Panc1 (cell line): ENCODE data around the gene GRM7. TPM values are rescaled to one million over a fixed set of nuclear protein-coding genes. Genes with fewer than 3 reads are reported as not detected.

Experiments
- ATAC-seq: fragments of 200-7000 bp; cut with Tn5 transposase; 2 replicates; pipeline ENCODE4 v1.9.1; 2020; ENCODE audit warnings: mild to moderate bottlenecking, moderate library complexity
- BruUV-seq: library from RNA; stranded (reverse); fragments of 400-500 nt; replicated peaks from 2 replicates; lab custom pipeline; 2021; lab: Mats Ljungman, UMichigan
- CTCF ChIA-PET: fragments of 300-600 bp; sonication (Branson Sonifier 250); formaldehyde crosslinking; loops from one replicate; lab custom pipeline; 2022; ENCODE audit warnings: antibody characterized with exemption; lab: Charles Lee
- POLR2A ChIA-PET: fragments of 300-600 bp; sonication (Branson Sonifier 250); formaldehyde crosslinking; loops from one replicate; lab custom pipeline; 2022; ENCODE audit warnings: antibody characterized with exemption; lab: Charles Lee
- DNase-seq: peaks from one replicate; pipeline ENCODE4 v3.0.0-alpha.2; 2010; ENCODE audit warnings: low read depth, low spot score
- H3K27ac ChIP-seq: 2 replicates; pipeline ENCODE4 v1.5.1; 2011; ENCODE audit warnings: mild to moderate bottlenecking, low read length, inconsistent platforms
- H3K27me3 ChIP-seq: fragments of 200-500 bp; sonication (Bioruptor generic); 2 replicates; pipeline ENCODE4 v1.6.0; 2014; ENCODE audit warnings: low read length, inconsistent platforms; ENCODE audit not compliant: control insufficient read depth, insufficient read depth
- H3K36me3 ChIP-seq: fragments of 200-500 bp; sonication (Bioruptor generic); 2 replicates; pipeline ENCODE4 v1.5.1; 2014; ENCODE audit warnings: inconsistent platforms, mild to moderate bottlenecking, low read length, moderate library complexity; ENCODE audit not compliant: control insufficient read depth, insufficient read depth
- H3K4me1 ChIP-seq: 2 replicates; pipeline ENCODE4 v1.5.1; 2011; ENCODE audit warnings: inconsistent platforms, mild to moderate bottlenecking, low read length, moderate library complexity; ENCODE audit not compliant: control insufficient read depth, insufficient read depth
- H3K4me3 ChIP-seq, 2 experiments: 2 replicates each; pipeline ENCODE4 v1.5.1; 2011 to 2012; ENCODE audit warnings: low read depth in 2 of 2, low read length in 2 of 2, mild to moderate bottlenecking in 2 of 2, inconsistent platforms in 1 of 2, moderate library complexity in 1 of 2
- H3K9me3 ChIP-seq: fragments of 200-500 bp; sonication (Bioruptor generic); 2 replicates; pipeline ENCODE4 v1.5.1; 2014; ENCODE audit warnings: low read depth, mild to moderate bottlenecking, inconsistent platforms, low read length, moderate library complexity; ENCODE audit not compliant: control insufficient read depth, insufficient read depth
- POLR2AphosphoS5 ChIP-seq: IDR thresholded peaks from 2 replicates; pipeline ENCODE4 v1.6.1; 2012; ENCODE audit warnings: mild to moderate bottlenecking, low read depth, low read length, moderate library complexity
- REST ChIP-seq, 2 experiments: IDR thresholded peaks; 2 replicates each; pipeline ENCODE4 v1.6.1; 2011 to 2012; ENCODE audit warnings: low read depth in 2 of 2, control low read depth in 1 of 2, low read length in 1 of 2, mild to moderate bottlenecking in 1 of 2, moderate library complexity in 1 of 2; ENCODE audit not compliant: insufficient read depth in 1 of 2
- SIN3A ChIP-seq: IDR thresholded peaks from 2 replicates; pipeline ENCODE4 v1.6.1; 2012; ENCODE audit warnings: low read depth, mild to moderate bottlenecking, low read length, moderate library complexity, borderline replicate concordance; ENCODE audit not compliant: insufficient read depth
- TCF7L2 ChIP-seq: IDR thresholded peaks from 2 replicates; pipeline ENCODE4 v1.6.1; 2011; ENCODE audit warnings: mild to moderate bottlenecking, low read depth, low read length, inconsistent platforms
- in situ Hi-C: cut with HindIII; loops from 2 replicates; pipeline ENCODE4 v1.10.0; 2016; ENCODE audit warnings: low sequenced_read_pairs, low pct_unique_long_range_greater_than_20kb
- intact Hi-C: fragments of 100-400 bp; cut with micrococcal nuclease; formaldehyde crosslinking; loops from one replicate; pipeline ENCODE4 v1.10.0; 2022; ENCODE audit not compliant: unreplicated experiment
- total RNA-seq: library from RNA; stranded (reverse); gene quantifications from one replicate; pipeline ENCODE4 v1.2.1, GENCODE V29; 2021; ENCODE audit not compliant: unreplicated experiment
- TF ChIP-seq, protein P1 (sequence below): fragments of 450-650 bp; IDR thresholded peaks from 2 replicates; pipeline ENCODE4 v1.5.1; 2017; ENCODE audit warnings: mild to moderate bottlenecking

Gene GRM7
- total RNA-seq, 1 experiment from 2014 or later = not detected

DNA sequence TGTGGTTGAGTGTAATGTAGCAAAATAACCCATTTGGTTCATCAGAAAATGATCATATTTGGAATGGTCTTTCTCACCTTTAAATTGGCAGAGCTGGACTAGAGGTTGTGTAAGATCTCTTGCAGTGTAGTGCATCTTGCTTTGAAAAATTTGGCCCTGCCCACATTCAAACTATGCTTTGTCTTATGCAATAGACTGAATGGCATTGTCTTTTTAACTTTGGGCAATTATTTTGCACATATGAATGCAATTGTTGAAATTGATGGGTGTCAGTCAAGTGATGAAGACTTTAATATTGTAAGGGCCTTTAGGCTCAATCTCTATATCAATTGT is 381.4 kb downstream of the GRM7 start:
- CTCF ChIA-PET = no interaction called here
- in situ Hi-C loops (no loop called here), intact Hi-C loops (no loop called here)
- Histone ChIP-seq H3K4me3 (no peak overlapping the region), H3K27me3 (no peaks in the 10 kb centered on the region), H3K4me1 (no peaks in the 10 kb centered on the region), H3K36me3 (no peaks in the 10 kb centered on the region; the same call in 1 of the 2 replicates), H3K9me3 (no peaks in the 10 kb centered on the region), H3K27ac (no peak overlapping the region)
- ATAC-seq (no peak), DNase-seq (no peak)
- TF ChIP-seq SIN3A = no peak
- TF ChIP-seq, protein P1, sequence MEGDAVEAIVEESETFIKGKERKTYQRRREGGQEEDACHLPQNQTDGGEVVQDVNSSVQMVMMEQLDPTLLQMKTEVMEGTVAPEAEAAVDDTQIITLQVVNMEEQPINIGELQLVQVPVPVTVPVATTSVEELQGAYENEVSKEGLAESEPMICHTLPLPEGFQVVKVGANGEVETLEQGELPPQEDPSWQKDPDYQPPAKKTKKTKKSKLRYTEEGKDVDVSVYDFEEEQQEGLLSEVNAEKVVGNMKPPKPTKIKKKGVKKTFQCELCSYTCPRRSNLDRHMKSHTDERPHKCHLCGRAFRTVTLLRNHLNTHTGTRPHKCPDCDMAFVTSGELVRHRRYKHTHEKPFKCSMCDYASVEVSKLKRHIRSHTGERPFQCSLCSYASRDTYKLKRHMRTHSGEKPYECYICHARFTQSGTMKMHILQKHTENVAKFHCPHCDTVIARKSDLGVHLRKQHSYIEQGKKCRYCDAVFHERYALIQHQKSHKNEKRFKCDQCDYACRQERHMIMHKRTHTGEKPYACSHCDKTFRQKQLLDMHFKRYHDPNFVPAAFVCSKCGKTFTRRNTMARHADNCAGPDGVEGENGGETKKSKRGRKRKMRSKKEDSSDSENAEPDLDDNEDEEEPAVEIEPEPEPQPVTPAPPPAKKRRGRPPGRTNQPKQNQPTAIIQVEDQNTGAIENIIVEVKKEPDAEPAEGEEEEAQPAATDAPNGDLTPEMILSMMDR = no peak
- no peak for TF ChIP-seq TCF7L2
- TF ChIP-seq POLR2AphosphoS5 = no peak
- TF ChIP-seq REST (IDR thresholded peaks at IDR 0.05; ENCODE audit: insufficient read depth in 1 of 2, low read depth in 2 of 2, low read length in 1 of 2) = no peak
- BruUV-seq = no TSS peak
- POLR2A ChIA-PET = no interaction called here

DNA sequence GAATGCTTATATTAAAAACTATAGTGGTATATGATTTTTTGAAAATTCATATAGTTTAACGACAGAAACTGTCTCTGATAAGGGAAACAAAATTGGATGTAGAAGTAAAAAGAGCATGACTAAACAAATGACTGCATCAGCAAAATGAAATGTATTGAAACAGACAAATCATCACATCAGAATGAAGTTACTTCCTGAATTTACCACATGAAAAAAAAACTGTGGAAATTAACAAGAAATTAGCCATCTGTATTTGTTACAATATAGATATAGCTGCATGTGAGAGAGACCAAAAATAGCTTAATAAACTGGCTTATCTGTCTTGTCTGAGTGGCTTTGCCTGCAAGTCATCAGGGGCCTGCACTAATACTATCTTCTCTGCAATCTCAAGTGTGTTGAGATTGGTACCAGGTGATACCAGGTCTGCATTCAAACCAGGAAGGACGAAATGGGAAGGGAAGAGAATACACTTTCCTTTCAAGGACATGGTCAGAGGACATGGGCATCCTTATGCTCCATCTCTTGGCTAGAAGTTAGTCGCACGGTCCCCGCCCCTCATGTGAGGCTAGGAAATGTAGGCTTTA is 388.7 kb downstream of the GRM7 start:
- Histone ChIP-seq H3K4me1 (no peaks in the 10 kb centered on the region), H3K27ac (no peak overlapping the region), H3K27me3 (no peaks in the 10 kb centered on the region), H3K36me3 (no peaks in the 10 kb centered on the region; the same call in 1 of the 2 replicates), H3K4me3 (no peak overlapping the region), H3K9me3 (no peaks in the 10 kb centered on the region)
- BruUV-seq = no TSS peak
- intact Hi-C loops = no loop called here
- no peak for ATAC-seq
- ChIA-PET CTCF (no interaction called here), POLR2A (no interaction called here)
- TF ChIP-seq REST (IDR thresholded peaks at IDR 0.05; ENCODE audit: insufficient read depth in 1 of 2, low read depth in 2 of 2, low read length in 1 of 2) (no peak), SIN3A (no peak), POLR2AphosphoS5 (no peak), TCF7L2 (no peak)
- TF ChIP-seq, protein P1 = no peak
- no peak for DNase-seq
- in situ Hi-C loops = no loop called here
